ENCODE data around the gene GPC6.

DNA sequence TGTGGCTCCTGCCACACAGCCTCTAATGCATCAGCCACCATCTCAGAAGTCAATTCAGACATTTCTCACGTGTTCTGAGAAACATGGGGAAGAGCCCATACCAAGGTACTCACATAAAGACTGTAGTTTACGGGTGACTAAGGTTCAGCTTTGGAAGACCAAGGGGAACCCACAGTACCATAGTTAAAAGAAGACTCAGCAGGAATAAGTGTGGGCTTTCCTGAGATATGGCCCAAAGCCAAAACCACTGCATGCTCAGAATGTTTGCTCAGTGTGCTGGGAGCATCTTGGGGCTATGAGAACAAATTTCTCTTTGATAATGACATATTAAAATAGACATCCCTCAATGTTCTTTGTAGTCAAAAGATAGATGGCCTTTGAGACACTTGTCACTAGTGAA lies 969.1 kb downstream of the GPC6 start:
- TF ChIP-seq, protein P1, sequence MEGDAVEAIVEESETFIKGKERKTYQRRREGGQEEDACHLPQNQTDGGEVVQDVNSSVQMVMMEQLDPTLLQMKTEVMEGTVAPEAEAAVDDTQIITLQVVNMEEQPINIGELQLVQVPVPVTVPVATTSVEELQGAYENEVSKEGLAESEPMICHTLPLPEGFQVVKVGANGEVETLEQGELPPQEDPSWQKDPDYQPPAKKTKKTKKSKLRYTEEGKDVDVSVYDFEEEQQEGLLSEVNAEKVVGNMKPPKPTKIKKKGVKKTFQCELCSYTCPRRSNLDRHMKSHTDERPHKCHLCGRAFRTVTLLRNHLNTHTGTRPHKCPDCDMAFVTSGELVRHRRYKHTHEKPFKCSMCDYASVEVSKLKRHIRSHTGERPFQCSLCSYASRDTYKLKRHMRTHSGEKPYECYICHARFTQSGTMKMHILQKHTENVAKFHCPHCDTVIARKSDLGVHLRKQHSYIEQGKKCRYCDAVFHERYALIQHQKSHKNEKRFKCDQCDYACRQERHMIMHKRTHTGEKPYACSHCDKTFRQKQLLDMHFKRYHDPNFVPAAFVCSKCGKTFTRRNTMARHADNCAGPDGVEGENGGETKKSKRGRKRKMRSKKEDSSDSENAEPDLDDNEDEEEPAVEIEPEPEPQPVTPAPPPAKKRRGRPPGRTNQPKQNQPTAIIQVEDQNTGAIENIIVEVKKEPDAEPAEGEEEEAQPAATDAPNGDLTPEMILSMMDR (IDR thresholded peaks at IDR 0.05; ENCODE audit: low read depth, low read length), result no peak
- no peak for TF ChIP-seq EZH2phosphoT487 (IDR thresholded peaks at IDR 0.05; ENCODE audit: low read depth)
